Measurements from ENCODE around the gene MGMT. TPM values are rescaled to one million over a fixed set of nuclear protein-coding genes. Genes with fewer than 3 reads are reported as not detected.

MGMT gene
- polyA plus RNA-seq, 3 donors: 9.5 to 23.5 (median 17.5) TPM

- Mint-ChIP-seq H3K4me3 (no peak overlapping the region), H3K27me3 (ENCODE audit: low read depth in 3 of 3) (no peaks in the 10 kb centered on the region), H3K9me3 (peaks cover 2 to 12% (median 4%) of the 10 kb centered on the region in 7 donors), H3K27ac (no peak overlapping the region), H3K4me1 (peaks cover 7% of the 10 kb centered on the region), H3K36me3 (no peaks in the 10 kb centered on the region)
- peaks cover 0 to 4% of the 10 kb centered on the region in 2 donors for H3K9me3 ChIP-seq (replicated peaks in 1 of 2; ENCODE audit: control insufficient read depth in 1 of 2, insufficient read depth in 1 of 2, low read length in 2 of 2)
- H3K9ac ChIP-seq (ENCODE audit: insufficient read depth, low read length, poor library complexity, severe bottlenecking): no peak overlapping the region
- H3K27me3 ChIP-seq (ENCODE audit: control insufficient read depth in 2 of 2, insufficient read depth in 2 of 2, low read length in 2 of 2): no peaks in the 10 kb centered on the region
- no peaks in the 10 kb centered on the region for H3K4me1 ChIP-seq (ENCODE audit: control insufficient read depth in 1 of 2, insufficient read depth in 2 of 2, low read length in 2 of 2)
- H3K79me2 ChIP-seq (ENCODE audit: insufficient read depth, low read length): no peaks in the 10 kb centered on the region
- no peak overlapping the region for H3K27ac ChIP-seq (ENCODE audit: low read depth in 1 of 2, low read length in 2 of 2)
- no peak overlapping the region for H3K4me3 ChIP-seq (replicated peaks in 1 of 3; ENCODE audit: low read depth in 2 of 3, low read length in 3 of 3)
- TF ChIP-seq CTCF (IDR thresholded peaks at IDR 0.05): no peak
- intact Hi-C loops (cut with micrococcal nuclease): no loop called here
- 88% methylated on average over 2 of the region's 7 CpGs for whole genome bisulfite sequencing (ENCODE audit: insufficient coverage)
- no peaks in the 10 kb centered on the region for H3K36me3 ChIP-seq (replicated peaks in 1 of 2; ENCODE audit: control insufficient read depth in 1 of 2, insufficient read depth in 2 of 2, low read length in 2 of 2)
- no peak overlapping the region for H2AFZ ChIP-seq (ENCODE audit: insufficient read depth, low read depth, low read length, poor library complexity, severe bottlenecking)
- DNase-seq: no peak
- H4K20me1 ChIP-seq (ENCODE audit: insufficient read depth, low read length): no peaks in the 10 kb centered on the region
- no peak overlapping the region for H3K4me2 ChIP-seq (replicated peaks; ENCODE audit: extremely low read depth, low read length, poor library complexity, severe bottlenecking)
Observed at GRCh38 chr10:129621062-129621461, 154.0 kb downstream of the MGMT start.

GRCh38 chr10:129621693-129622092, 154.7 kb downstream of the MGMT start:
- H3K4me3 Mint-ChIP-seq: no peak overlapping the region
- H3K9ac ChIP-seq (ENCODE audit: insufficient read depth, low read length, poor library complexity, severe bottlenecking): no peak overlapping the region
- H3K36me3 Mint-ChIP-seq: no peaks in the 10 kb centered on the region
- intact Hi-C loops (cut with micrococcal nuclease): no loop called here
- H3K79me2 ChIP-seq (ENCODE audit: insufficient read depth, low read length): no peaks in the 10 kb centered on the region
- no peaks in the 10 kb centered on the region for H3K36me3 ChIP-seq (replicated peaks in 1 of 2; ENCODE audit: control insufficient read depth in 1 of 2, insufficient read depth in 2 of 2, low read length in 2 of 2)
- H3K4me1 Mint-ChIP-seq: peaks cover 7% of the 10 kb centered on the region
- no CpG with 5 or more reads among the region's 2 CpGs for WGBS (ENCODE audit: insufficient coverage)
- H3K4me2 ChIP-seq (replicated peaks; ENCODE audit: extremely low read depth, low read length, poor library complexity, severe bottlenecking): no peak overlapping the region
- no peak overlapping the region for H3K27ac ChIP-seq (ENCODE audit: low read depth in 1 of 2, low read length in 2 of 2)
- no peak for DNase-seq
- H3K4me1 ChIP-seq (ENCODE audit: control insufficient read depth in 1 of 2, insufficient read depth in 2 of 2, low read length in 2 of 2): no peaks in the 10 kb centered on the region
- no peaks in the 10 kb centered on the region for H3K27me3 ChIP-seq (ENCODE audit: control insufficient read depth in 2 of 2, insufficient read depth in 2 of 2, low read length in 2 of 2)
- peaks cover 0 to 8% (median 0%) of the 10 kb centered on the region in 7 donors for H3K9me3 Mint-ChIP-seq
- TF ChIP-seq CTCF (IDR thresholded peaks at IDR 0.05): no peak
- no peaks in the 10 kb centered on the region for H3K27me3 Mint-ChIP-seq (ENCODE audit: low read depth in 3 of 3)
- no peak overlapping the region for H3K4me3 ChIP-seq (replicated peaks in 1 of 3; ENCODE audit: low read depth in 2 of 3, low read length in 3 of 3)
- no peaks in the 10 kb centered on the region for H4K20me1 ChIP-seq (ENCODE audit: insufficient read depth, low read length)
- H3K27ac Mint-ChIP-seq: no peak overlapping the region
- H2AFZ ChIP-seq (ENCODE audit: insufficient read depth, low read depth, low read length, poor library complexity, severe bottlenecking): no peak overlapping the region
- peaks cover 0 to 4% of the 10 kb centered on the region in 2 donors for H3K9me3 ChIP-seq (replicated peaks in 1 of 2; ENCODE audit: control insufficient read depth in 1 of 2, insufficient read depth in 1 of 2, low read length in 2 of 2)

Data from CD14-positive monocyte (primary cell).